WTC11 (cell line): ENCODE data around the gene CNPY1. TPM values are rescaled to one million over a fixed set of nuclear protein-coding genes. Genes with fewer than 3 reads are reported as not detected.

ENCODE experiments used
- ATAC-seq: fragments of 200-7000 bp; cut with Tn5 transposase; 2 replicates; pipeline ENCODE4 v1.10.0; 2021; ENCODE audit warnings: mild to moderate bottlenecking, moderate library complexity
- CTCF ChIA-PET: fragments of 300-600 bp; sonication (Branson Sonifier 250); formaldehyde crosslinking; loops from one replicate; lab custom pipeline; 2021; ENCODE audit warnings: antibody characterized with exemption; lab: Charles Lee
- POLR2A ChIA-PET: fragments of 350-600 bp; sonication (Branson Sonifier 250); formaldehyde crosslinking; loops from one replicate; lab custom pipeline; 2021; ENCODE audit warnings: antibody characterized with exemption; lab: Charles Lee
- DNase-seq: peaks from one replicate; pipeline ENCODE4 v3.0.0; 2021; ENCODE audit warnings: low spot score
- H3K27ac Mint-ChIP-seq: 2 replicates; pipeline ENCODE4 v1.8.0; 2021; ENCODE audit warnings: mixed read lengths
- H3K27me3 Mint-ChIP-seq: 2 replicates; pipeline ENCODE4 v1.8.0; 2021; ENCODE audit warnings: low read depth, mild to moderate bottlenecking, moderate library complexity, mixed read lengths
- H3K36me3 Mint-ChIP-seq: 2 replicates; pipeline ENCODE4 v1.8.0; 2021; ENCODE audit warnings: mixed read lengths
- H3K4me1 Mint-ChIP-seq: 2 replicates; pipeline ENCODE4 v1.8.0; 2022; ENCODE audit warnings: mixed read lengths
- H3K4me3 Mint-ChIP-seq: 2 replicates; pipeline ENCODE4 v1.8.0; 2021; ENCODE audit warnings: mild to moderate bottlenecking, moderate library complexity, mixed read lengths
- H3K9me3 Mint-ChIP-seq: 2 replicates; pipeline ENCODE4 v1.8.0; 2021; ENCODE audit warnings: mixed read lengths
- FOXK1 ChIP-seq: sonication (generic); formaldehyde crosslinking; IDR thresholded peaks from 2 replicates; pipeline ENCODE4 v1.8.0; 2022; ENCODE audit warnings: mild to moderate bottlenecking, moderate library complexity, missing genetic modification reagents
- GTF2I ChIP-seq: fragments of 250-450 bp; sonication (Bioruptor Pico); conservative IDR thresholded peaks from 2 replicates; pipeline ENCODE4 v1.4.0; 2021; ENCODE audit warnings: mild to moderate bottlenecking
- NR1H2 ChIP-seq: sonication (generic); formaldehyde crosslinking; IDR thresholded peaks from 2 replicates; pipeline ENCODE4 v1.9.0; 2021; ENCODE audit warnings: mild to moderate bottlenecking, moderate library complexity, missing genetic modification reagents
- SOX15 ChIP-seq: fragments of 250-450 bp; sonication (Bioruptor Pico); IDR thresholded peaks from 2 replicates; pipeline ENCODE4 v1.9.0; 2021; ENCODE audit warnings: mild to moderate bottlenecking
- TEAD4 ChIP-seq: sonication (generic); formaldehyde crosslinking; IDR thresholded peaks from 2 replicates; pipeline ENCODE4 v1.8.0; 2022; ENCODE audit warnings: mild to moderate bottlenecking, missing genetic modification reagents
- ZNF138 ChIP-seq: sonication (generic); formaldehyde crosslinking; conservative IDR thresholded peaks from 2 replicates; pipeline ENCODE4 v1.8.1; 2022; ENCODE audit warnings: mild to moderate bottlenecking, moderate library complexity, missing genetic modification reagents
- ZNF219 ChIP-seq: sonication (generic); formaldehyde crosslinking; IDR thresholded peaks from 2 replicates; pipeline ENCODE4 v1.8.0; 2023; ENCODE audit warnings: missing genetic modification reagents, mild to moderate bottlenecking, borderline replicate concordance
- ZNF423 ChIP-seq: fragments of 250-450 bp; sonication (Bioruptor Pico); IDR thresholded peaks from 2 replicates; pipeline ENCODE4 v2.1.2; 2022; ENCODE audit warnings: mild to moderate bottlenecking, moderate library complexity
- total RNA-seq: library from RNA; stranded (reverse); gene quantifications from 3 replicates; pipeline ENCODE4 v1.2.3, GENCODE V29; 2021
- TF ChIP-seq, protein P1 (sequence below): sonication (generic); formaldehyde crosslinking; IDR thresholded peaks from 2 replicates; pipeline ENCODE4 v1.8.0; 2023; ENCODE audit warnings: missing genetic modification reagents
- TF ChIP-seq, protein P2 (sequence below): sonication (generic); formaldehyde crosslinking; IDR thresholded peaks from 2 replicates; pipeline ENCODE4 v1.8.1; 2022; ENCODE audit warnings: low read depth, mild to moderate bottlenecking, moderate library complexity, missing genetic modification reagents, borderline replicate concordance
- TF ChIP-seq, protein P3 (sequence below): fragments of 200-600 bp; IDR thresholded peaks from 2 replicates; pipeline ENCODE4 v1.8.0; 2022; ENCODE audit warnings: antibody characterized with exemption

The CNPY1 gene
- total RNA-seq, 1 experiment from 2014 or later = 0.09 TPM

DNA sequence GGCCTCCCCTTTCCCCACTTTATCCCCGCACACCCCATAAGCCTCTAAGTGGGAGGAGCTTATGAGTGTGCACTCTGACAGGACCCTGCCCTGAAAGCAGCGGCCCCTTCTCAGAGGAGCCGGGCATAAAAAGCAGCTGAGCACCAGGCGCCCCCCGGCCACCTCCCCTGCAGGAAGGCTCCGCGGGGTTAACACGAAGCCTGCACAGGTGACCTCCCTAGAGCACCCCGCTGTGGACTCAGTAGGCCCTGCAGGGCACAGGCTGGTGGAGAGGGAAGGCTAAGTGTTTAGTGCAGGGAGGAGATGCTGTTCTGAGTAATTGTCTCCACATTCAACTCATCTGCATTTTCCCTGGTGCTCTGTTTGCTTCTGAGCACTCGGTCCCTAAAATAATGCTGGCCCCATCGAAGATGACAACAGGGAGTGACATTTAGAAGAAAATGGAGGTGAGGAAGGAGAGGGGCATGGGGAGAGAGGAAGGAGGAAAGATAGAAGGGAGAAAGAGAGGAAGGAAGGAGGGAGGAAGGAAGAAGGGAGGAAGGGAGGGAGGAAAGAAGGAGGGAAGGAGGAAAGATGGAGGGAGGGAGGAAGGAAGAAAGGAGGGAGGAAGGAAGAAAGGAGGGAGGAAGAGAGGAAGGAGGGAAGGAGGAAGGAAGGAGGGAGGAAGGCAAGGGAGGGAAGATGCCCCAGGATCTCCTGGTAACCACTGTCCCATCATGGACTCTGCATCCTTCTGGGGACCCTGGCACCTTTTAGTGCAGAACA is 25.4 kb upstream of the CNPY1 start:
- peak; percentile 75 for ATAC-seq
- Mint-ChIP-seq H3K9me3 (no peaks in the 10 kb centered on the region), H3K36me3 (no peaks in the 10 kb centered on the region), H3K4me3 (no peak overlapping the region), H3K4me1 (peaks cover 15% of the 10 kb centered on the region), H3K27ac (no peak overlapping the region), H3K27me3 (no peaks in the 10 kb centered on the region; the same call in 1 of the 2 replicates)
- no peak for DNase-seq
- ChIA-PET POLR2A (no interaction called here), CTCF (interaction anchor here (1.1 kb wide), 1 partner anchor 27 kb away, joined by 3 read pairs; no protein-coding TSS in a partner anchor)
- TF ChIP-seq TEAD4 (CRISPR knock-in tag) (no peak), ZNF423 (CRISPR knock-in tag) (0 out of 2 replicates have a peak, but pooled peaks have one; percentile 33), FOXK1 (no peak), GTF2I (CRISPR knock-in tag) (no peak)

DNA sequence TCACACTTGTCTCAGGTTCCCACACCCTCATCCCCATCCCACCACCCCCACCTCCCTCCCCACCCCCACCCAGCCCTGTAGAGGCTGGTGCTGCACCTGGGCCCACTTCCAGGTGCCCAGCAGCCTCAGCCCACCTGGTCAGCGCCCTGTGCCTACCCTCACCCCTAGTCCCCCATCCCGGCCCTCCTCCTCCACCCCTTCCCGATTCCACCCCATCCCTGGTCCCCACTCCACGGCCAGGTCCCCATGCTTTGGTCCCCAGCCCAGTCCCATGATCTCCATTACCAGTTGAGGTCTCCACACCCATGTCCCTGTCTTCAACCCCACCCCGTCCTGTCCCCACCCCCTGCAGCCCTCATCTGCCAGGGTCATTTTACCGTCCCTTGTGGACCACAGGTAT is 24.6 kb upstream of the CNPY1 start:
- ChIA-PET POLR2A (no interaction called here), CTCF (interaction anchor here (0.8 to 1.9 kb wide), 2 partner anchors 28 to 37 kb away, joined by 3 to 9 read pairs; no protein-coding TSS in a partner anchor)
- no peaks in the 10 kb centered on the region for H3K36me3 Mint-ChIP-seq

DNA sequence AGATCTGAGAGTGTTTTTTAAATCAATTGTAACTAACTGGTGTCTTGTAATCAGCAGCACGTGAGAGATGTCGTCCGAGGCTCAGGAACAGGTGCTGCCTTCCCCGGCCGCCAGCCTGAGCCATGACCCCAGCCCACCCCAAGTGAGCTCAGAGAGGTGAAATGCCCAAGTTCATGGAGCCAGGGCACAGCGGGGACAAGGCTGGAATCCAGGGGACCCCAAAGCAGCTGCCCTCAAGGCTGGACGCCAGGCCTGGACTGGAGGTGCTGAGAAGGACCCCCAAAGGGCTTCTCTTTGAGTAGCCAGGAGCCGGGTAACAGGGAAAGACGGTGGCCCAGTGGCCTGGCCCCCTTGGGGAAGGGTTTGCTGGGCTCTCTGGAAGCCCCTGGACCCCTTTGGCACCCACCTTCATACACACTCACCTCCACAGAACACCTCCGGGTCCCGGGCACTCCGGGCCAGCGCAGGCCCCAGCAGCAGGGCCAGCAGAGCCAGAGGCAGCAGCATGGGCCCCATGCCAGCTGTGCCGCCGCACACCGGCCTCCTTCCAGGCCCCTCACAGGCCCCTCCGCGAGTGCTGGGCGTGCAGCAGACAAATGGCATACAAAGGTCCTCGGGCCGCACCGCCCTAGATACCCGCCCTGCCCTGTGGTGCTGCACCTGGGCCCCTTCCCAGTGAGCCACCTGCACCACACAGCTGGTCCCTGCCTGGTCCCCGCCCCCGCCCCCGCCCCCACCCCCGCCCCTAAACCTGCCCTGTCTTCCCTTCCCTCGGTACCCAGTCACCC is 24.0 kb upstream of the CNPY1 start:
- ATAC-seq (no peak), DNase-seq (no peak)
- no peaks in the 10 kb centered on the region for H3K9me3 Mint-ChIP-seq
- H3K4me1 Mint-ChIP-seq = peaks cover 15% of the 10 kb centered on the region
- H3K27ac Mint-ChIP-seq = peak overlapping the region; percentile 25
- H3K36me3 Mint-ChIP-seq = no peaks in the 10 kb centered on the region
- ChIA-PET POLR2A (no interaction called here), CTCF (interaction anchor here (0.8 to 1.9 kb wide), 2 partner anchors 28 to 36 kb away, joined by 3 to 9 read pairs; no protein-coding TSS in a partner anchor)
- TF ChIP-seq ZNF138 (CRISPR knock-in tag) = no peak
- TF ChIP-seq SOX15 (CRISPR knock-in tag) = no peak
- no peaks in the 10 kb centered on the region; the same call in 1 of the 2 replicates for H3K27me3 Mint-ChIP-seq
- no peak overlapping the region for H3K4me3 Mint-ChIP-seq

More for the DNA sequence above, 24.6 kb upstream of the CNPY1 start:
- TF ChIP-seq NR1H2 = no peak
- peaks cover 15% of the 10 kb centered on the region for H3K4me1 Mint-ChIP-seq
- no peak overlapping the region for H3K4me3 Mint-ChIP-seq
- ATAC-seq (no peak), DNase-seq (no peak)
- H3K27ac Mint-ChIP-seq = no peak overlapping the region
- no peaks in the 10 kb centered on the region for H3K9me3 Mint-ChIP-seq
- no peaks in the 10 kb centered on the region; the same call in 1 of the 2 replicates for H3K27me3 Mint-ChIP-seq

DNA sequence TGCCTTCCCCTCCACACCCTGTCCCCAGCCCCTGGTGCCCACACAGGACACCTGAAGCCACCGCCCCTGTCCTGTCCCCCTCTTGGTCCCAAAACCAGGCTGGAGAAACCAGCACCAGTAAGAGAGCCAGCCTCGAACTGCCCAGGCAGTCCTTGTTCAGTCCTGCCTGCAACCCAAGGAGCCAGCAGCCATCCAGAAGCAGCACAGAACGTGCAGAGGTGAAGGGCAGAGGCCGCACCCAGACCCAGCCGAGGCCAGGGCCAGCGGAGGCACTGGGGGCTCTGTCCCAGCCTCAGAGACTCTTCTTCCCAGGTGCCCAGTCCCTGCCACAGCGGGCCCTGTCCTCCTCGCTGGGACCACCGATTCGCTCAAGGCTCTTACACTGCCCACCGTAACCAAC is 23.3 kb upstream of the CNPY1 start:
- Mint-ChIP-seq H3K36me3 (no peaks in the 10 kb centered on the region), H3K4me1 (peaks cover 15% of the 10 kb centered on the region), H3K27ac (peak overlapping the region; percentile 25), H3K27me3 (no peaks in the 10 kb centered on the region; the same call in 1 of the 2 replicates), H3K4me3 (no peak overlapping the region), H3K9me3 (no peaks in the 10 kb centered on the region)
- no peak for ATAC-seq
- ChIA-PET CTCF (interaction anchor here (1.9 kb wide), 1 partner anchor 29 kb away, joined by 9 read pairs; no protein-coding TSS in a partner anchor), POLR2A (no interaction called here)
- TF ChIP-seq ZNF219 = no peak
- TF ChIP-seq, protein P1, sequence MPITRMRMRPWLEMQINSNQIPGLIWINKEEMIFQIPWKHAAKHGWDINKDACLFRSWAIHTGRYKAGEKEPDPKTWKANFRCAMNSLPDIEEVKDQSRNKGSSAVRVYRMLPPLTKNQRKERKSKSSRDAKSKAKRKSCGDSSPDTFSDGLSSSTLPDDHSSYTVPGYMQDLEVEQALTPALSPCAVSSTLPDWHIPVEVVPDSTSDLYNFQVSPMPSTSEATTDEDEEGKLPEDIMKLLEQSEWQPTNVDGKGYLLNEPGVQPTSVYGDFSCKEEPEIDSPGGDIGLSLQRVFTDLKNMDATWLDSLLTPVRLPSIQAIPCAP (CRISPR knock-in tag) = no peak
- TF ChIP-seq, protein P2, sequence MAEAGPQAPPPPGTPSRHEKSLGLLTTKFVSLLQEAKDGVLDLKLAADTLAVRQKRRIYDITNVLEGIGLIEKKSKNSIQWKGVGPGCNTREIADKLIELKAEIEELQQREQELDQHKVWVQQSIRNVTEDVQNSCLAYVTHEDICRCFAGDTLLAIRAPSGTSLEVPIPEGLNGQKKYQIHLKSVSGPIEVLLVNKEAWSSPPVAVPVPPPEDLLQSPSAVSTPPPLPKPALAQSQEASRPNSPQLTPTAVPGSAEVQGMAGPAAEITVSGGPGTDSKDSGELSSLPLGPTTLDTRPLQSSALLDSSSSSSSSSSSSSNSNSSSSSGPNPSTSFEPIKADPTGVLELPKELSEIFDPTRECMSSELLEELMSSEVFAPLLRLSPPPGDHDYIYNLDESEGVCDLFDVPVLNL (CRISPR knock-in tag) = no peak
- DNase-seq = no peak

DNA sequence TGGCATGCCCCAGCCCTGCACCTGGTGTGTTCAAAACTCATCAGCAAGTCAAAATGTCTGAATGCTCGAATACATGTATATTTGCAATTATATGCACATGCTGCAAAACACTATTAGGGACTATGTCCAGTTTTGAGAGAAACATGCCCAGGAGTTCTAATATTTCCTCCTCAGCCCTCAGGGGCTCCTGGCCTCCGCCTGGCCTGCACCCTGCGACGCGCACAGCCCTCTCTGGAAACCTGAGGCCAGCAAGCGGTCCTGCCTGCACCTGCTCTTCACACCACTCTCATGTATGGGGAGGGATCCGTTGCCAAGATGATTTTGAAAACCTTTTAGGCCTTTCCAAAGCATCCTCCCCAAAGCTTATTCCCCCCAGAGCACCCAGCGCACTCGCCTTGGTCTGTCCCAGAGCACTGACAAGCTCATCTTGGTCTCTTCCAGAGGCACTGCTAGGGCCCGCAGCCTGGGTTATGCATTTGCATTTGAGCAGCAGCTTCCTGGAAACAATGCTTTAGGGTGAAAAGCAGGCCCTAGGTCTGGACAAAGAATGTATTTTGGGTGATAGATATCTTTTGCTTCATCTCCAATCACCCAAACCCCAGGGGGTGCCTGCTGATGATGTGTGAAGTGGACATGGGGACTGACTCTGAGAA is 22.6 kb upstream of the CNPY1 start:
- H3K4me1 Mint-ChIP-seq = peaks cover 15% of the 10 kb centered on the region
- ChIA-PET POLR2A (no interaction called here), CTCF (interaction anchor here (0.5 to 1.1 kb wide), 2 partner anchors 30 to 226 kb away, joined by 3 to 7 read pairs; no protein-coding TSS in a partner anchor)
- H3K27ac Mint-ChIP-seq = no peak overlapping the region
- no peak overlapping the region for H3K4me3 Mint-ChIP-seq
- no peaks in the 10 kb centered on the region; the same call in 1 of the 2 replicates for H3K27me3 Mint-ChIP-seq
- DNase-seq = no peak
- TF ChIP-seq, protein P3, sequence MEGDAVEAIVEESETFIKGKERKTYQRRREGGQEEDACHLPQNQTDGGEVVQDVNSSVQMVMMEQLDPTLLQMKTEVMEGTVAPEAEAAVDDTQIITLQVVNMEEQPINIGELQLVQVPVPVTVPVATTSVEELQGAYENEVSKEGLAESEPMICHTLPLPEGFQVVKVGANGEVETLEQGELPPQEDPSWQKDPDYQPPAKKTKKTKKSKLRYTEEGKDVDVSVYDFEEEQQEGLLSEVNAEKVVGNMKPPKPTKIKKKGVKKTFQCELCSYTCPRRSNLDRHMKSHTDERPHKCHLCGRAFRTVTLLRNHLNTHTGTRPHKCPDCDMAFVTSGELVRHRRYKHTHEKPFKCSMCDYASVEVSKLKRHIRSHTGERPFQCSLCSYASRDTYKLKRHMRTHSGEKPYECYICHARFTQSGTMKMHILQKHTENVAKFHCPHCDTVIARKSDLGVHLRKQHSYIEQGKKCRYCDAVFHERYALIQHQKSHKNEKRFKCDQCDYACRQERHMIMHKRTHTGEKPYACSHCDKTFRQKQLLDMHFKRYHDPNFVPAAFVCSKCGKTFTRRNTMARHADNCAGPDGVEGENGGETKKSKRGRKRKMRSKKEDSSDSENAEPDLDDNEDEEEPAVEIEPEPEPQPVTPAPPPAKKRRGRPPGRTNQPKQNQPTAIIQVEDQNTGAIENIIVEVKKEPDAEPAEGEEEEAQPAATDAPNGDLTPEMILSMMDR = no peak
- H3K9me3 Mint-ChIP-seq = no peaks in the 10 kb centered on the region
- H3K36me3 Mint-ChIP-seq = no peaks in the 10 kb centered on the region
- no peak for ATAC-seq
